AG04450 (cell line): ENCODE measurements around the gene GRM5. TPM values are rescaled to one million over a fixed set of nuclear protein-coding genes. Genes with fewer than 3 reads are reported as not detected.

Experiments used
- CTCF ChIA-PET: fragments of 300-600, 350-600 bp; formaldehyde crosslinking; extraction: SDS; loops from one replicate; lab custom pipeline; 2022; ENCODE audit warnings: antibody characterized with exemption, inconsistent platforms; lab: Charles Lee
- POLR2A ChIA-PET: fragments of 350-600 bp; formaldehyde crosslinking; extraction: SDS; loops from one replicate; lab custom pipeline; 2021; ENCODE audit warnings: antibody characterized with exemption, inconsistent platforms; lab: Yijun Ruan, JAX
- DNase-seq: peaks from one replicate; pipeline ENCODE4 v3.0.0-alpha.2; 2011; ENCODE audit warnings: low read depth, low spot score
- H3K27ac ChIP-seq: one replicate; pipeline ENCODE4 v1.5.1; 2012; ENCODE audit warnings: low read depth, low read length, control low read depth
- H3K27me3 ChIP-seq: one replicate; pipeline ENCODE4 v1.6.0; 2012; ENCODE audit warnings: low read length; ENCODE audit not compliant: control insufficient read depth, insufficient read depth
- H3K4me3 ChIP-seq: 2 replicates; pipeline ENCODE4 v1.5.1; 2011; ENCODE audit warnings: mild to moderate bottlenecking, low read depth, low read length, control low read depth
- H3K9me3 ChIP-seq: 2 replicates; pipeline ENCODE4 v1.5.1; 2012; ENCODE audit warnings: low read length; ENCODE audit not compliant: control insufficient read depth, insufficient read depth
- polyA plus RNA-seq: library from polyadenylated mRNA; depleted of rRNA; stranded (reverse); fragments of >200 nt; gene quantifications from 2 replicates; pipeline ENCODE4 v1.2.3, GENCODE V29; 2011
- TF ChIP-seq, protein P1 (sequence below): IDR thresholded peaks from 2 replicates; pipeline ENCODE4 v1.5.1; 2011; ENCODE audit warnings: low read depth, low read length, control low read depth, inconsistent platforms

Gene GRM5
- polyA plus RNA-seq, 1 experiment, result 0.01 TPM

DNA sequence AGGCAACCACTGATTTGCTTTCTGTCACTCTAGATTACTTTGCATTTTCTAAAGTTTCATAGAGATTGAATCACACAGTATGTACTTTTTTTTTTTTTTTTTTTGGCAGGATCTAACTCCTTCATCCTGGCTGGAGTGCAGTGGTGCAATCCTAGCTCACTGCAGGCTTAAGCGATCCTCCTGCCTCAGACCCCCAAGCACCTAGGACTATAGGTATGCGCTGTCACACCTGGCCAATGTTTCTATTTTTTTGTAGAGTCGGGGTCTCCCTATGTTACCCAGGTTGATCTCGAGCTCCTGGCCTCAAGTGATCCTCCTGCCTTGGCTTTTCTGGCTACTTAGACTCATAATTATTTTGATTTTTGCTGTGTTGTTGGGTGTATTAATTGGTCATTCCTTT lies 433.6 kb downstream of the GRM5 start:
- CTCF ChIA-PET, result interaction anchor here (2.0 kb wide), 1 partner anchor 616 kb away, joined by 6 read pairs; no protein-coding TSS in a partner anchor
- no peak for DNase-seq
- POLR2A ChIA-PET, result no interaction called here

DNA sequence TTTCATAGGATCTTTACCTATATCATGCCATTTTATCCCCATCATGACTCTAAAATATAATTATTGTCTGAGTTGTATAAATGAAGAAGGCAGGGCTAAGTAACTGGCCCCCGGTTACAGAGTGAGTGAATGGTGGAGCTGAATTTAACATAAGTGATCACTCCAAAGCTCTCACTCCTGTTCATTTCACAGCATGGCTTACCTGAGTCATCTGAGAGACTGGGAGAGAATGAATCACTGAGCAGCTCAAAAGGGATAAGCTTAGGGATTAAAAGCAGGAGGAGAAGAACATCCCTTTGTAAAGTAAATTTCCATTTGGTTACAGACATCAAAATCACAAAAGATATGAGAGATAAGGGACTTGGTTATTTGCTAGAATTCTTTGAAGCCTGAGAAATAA lies 434.3 kb downstream of the GRM5 start:
- Histone ChIP-seq H3K4me3 (no peak overlapping the region), H3K27me3 (no peaks in the 10 kb centered on the region), H3K27ac (no peak overlapping the region), H3K9me3 (no peaks in the 10 kb centered on the region)
- POLR2A ChIA-PET, result no interaction called here
- TF ChIP-seq, protein P1, sequence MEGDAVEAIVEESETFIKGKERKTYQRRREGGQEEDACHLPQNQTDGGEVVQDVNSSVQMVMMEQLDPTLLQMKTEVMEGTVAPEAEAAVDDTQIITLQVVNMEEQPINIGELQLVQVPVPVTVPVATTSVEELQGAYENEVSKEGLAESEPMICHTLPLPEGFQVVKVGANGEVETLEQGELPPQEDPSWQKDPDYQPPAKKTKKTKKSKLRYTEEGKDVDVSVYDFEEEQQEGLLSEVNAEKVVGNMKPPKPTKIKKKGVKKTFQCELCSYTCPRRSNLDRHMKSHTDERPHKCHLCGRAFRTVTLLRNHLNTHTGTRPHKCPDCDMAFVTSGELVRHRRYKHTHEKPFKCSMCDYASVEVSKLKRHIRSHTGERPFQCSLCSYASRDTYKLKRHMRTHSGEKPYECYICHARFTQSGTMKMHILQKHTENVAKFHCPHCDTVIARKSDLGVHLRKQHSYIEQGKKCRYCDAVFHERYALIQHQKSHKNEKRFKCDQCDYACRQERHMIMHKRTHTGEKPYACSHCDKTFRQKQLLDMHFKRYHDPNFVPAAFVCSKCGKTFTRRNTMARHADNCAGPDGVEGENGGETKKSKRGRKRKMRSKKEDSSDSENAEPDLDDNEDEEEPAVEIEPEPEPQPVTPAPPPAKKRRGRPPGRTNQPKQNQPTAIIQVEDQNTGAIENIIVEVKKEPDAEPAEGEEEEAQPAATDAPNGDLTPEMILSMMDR, result no peak
- CTCF ChIA-PET, result interaction anchor here (2.0 kb wide), 1 partner anchor 615 kb away, joined by 6 read pairs; no protein-coding TSS in a partner anchor
- no peak for DNase-seq

More for the DNA sequence above, 433.6 kb downstream of the GRM5 start:
- Histone ChIP-seq H3K27me3 (no peaks in the 10 kb centered on the region), H3K4me3 (no peak overlapping the region), H3K9me3 (no peaks in the 10 kb centered on the region), H3K27ac (no peak overlapping the region)
- TF ChIP-seq, protein P1, result no peak

DNA sequence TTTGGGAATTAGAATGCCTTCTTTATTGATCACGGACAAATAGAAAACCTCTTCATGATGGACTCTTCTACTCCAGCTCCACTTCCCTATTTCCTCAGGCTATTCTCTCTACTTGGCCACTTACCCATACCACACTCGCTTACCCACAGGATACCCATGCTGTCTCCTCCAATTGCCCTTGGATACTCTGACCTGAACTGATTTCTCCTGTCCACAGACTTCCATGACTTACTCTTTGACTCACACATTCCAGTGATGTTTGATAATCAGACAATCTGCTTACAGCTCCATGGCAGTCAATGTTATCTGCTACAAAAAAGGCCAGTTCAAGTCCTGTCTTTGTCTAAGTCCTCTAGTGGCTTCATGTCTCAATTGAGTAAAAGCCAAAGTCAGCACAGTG lies 436.3 kb downstream of the GRM5 start:
- DNase-seq, result no peak
- H3K4me3 ChIP-seq, result no peak overlapping the region
- no peaks in the 10 kb centered on the region for H3K27me3 ChIP-seq
- CTCF ChIA-PET, result interaction anchor here (1.7 kb wide), 1 partner anchor 613 kb away, joined by 6 read pairs; no protein-coding TSS in a partner anchor
- POLR2A ChIA-PET, result no interaction called here
- TF ChIP-seq, protein P1, result no peak
- H3K27ac ChIP-seq, result no peak overlapping the region
- no peaks in the 10 kb centered on the region for H3K9me3 ChIP-seq

DNA sequence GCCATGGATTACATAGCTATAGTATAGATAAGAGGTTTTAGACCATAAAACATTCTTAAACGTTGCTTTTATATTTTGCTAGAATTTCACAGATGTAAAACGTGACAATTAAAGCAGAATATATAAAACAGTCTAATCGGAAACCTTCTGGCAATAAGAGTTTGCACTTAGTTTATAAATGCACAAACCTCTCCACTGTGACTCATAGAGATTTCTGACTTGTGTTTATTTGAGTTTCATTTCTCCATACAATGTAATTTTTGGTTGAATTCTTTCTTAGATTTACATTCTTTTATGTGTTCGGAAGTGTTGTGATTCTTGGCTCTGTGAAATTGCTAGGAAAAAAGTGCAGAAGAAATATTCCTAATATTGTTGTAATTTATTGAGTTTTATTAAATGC lies 439.6 kb downstream of the GRM5 start:
- no peak overlapping the region for H3K27ac ChIP-seq
- ChIA-PET POLR2A (no interaction called here), CTCF (interaction anchor here (1.0 to 1.3 kb wide), 2 partner anchors 74 to 610 kb away, joined by 3 read pairs; no protein-coding TSS in a partner anchor)
- no peak overlapping the region for H3K4me3 ChIP-seq
- no peaks in the 10 kb centered on the region for H3K27me3 ChIP-seq
- no peaks in the 10 kb centered on the region for H3K9me3 ChIP-seq
- TF ChIP-seq, protein P1, result no peak
- no peak for DNase-seq

DNA sequence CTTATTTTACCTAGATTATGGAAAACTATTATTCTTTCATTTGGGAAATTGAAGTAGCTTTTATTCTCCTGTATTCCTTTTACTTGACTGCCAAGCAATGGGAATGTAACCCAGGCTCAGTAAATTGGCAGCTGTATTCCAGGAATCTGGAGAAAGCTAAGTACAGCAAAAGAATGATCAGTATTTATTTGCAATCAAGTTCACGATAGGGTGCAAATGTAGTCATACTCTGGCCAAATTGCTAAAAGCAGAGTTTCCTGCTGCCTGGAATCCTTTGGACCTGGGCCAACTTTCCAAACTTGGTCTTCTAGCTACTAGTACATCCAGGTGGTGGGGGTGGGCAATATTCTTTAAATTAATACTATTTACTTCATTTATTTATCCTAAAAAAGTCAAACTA lies 442.3 kb downstream of the GRM5 start:
- Histone ChIP-seq H3K27me3 (no peaks in the 10 kb centered on the region), H3K4me3 (no peak overlapping the region), H3K27ac (no peak overlapping the region), H3K9me3 (no peaks in the 10 kb centered on the region)
- CTCF ChIA-PET, result interaction anchor here (0.5 to 1.7 kb wide), 3 partner anchors 79 to 1208 kb away, joined by 5 read pairs; no protein-coding TSS in a partner anchor
- TF ChIP-seq, protein P1, result no peak
- DNase-seq, result no peak
- POLR2A ChIA-PET, result no interaction called here
